Measurements from ENCODE around the gene COL11A1.
"Not testable (repeated sequence)": the region's sequence is repeated elsewhere in the genome, so short reads cannot be mapped to it uniquely, and the experiment has no call there.

Gene COL11A1

DNA sequence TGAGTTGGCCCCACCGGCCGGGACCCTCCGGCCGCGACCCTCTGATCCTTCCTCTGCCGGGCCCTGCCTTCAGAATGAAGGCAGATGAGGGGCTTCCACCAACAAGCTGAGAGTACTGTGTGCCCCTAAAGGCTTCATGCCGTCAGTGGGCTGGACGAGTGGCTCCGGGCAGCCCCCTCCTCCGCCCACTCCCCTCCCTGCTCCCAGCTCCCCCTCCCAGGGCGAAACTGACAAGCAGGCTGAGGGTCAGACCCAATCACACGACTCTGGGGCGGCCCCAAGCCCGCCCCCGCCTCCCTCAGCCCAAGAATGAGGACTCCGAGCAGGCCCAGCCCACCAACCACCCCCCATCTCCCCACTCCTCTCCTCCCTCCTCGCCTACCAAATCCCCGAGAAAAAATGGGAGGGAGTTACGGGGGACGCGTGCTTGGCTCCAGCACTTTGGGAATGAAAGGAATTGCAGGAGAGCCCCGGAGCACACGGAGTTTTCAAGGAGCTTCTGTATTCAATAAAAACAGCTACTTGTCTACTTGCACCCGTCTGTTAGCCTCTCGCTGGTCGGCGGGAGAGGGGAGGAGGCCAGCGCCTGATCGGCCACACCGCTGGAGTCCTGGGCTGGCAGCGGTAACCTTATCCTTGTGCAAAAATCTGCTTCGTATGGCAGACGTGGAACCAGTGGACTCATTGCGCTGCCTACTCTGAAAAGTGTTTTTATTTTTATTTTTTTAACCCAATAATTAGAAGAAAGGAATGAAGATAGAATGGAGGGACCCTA lies at the start of gene COL11A1:
COL11A1 (minus strand) TSS at position 147 of the 775 bp plus-strand sequence. CDS start 344 bp downstream, outside the sequence.
- DNase-seq (ENCODE audit: low read depth in 3 of 3, low spot score in 1 of 3) = no peak

DNA sequence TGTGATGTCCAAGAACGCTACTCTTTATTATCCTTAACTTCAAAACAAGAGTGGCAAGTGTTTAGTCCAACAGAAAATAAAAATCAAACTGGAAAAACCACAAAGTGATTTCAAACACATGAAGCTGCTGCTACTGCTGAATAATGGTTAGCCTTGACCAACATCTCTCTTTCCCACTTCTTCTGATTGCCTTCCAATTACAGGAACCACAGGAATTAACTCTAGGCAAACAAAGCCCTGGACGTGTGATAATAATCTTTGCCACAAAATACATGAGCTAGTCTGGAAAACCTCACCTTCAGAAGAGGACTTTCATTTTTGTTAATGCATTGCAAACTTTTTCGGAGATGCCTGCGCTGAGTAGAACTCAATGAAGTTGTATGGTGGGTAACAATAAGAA lies 48.6 kb upstream of the COL11A1 start:
- DNase-seq (ENCODE audit: low read depth in 3 of 3, low spot score in 1 of 3) = no peak

DNA sequence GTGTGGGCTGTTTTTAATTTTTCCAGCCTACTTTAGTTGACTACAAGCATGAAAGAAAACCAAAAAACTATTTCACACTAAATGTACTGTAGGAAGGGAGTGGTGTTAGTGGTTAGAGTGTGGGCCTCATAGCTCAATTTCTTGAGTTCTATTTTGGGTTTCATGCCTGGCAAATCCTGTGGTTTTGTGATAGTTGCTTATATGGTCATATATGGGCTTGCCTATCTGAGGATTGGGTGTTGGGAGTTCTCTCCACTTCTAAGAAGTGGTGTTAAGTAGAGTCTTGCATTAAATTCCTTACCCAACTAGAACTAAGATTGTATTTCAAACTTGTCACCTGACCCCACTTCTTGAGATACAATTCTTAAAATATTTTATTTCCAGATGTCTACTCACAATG lies 37.8 kb upstream of the COL11A1 start:
- no peak for DNase-seq (ENCODE audit: low read depth in 3 of 3, low spot score in 1 of 3)

DNA sequence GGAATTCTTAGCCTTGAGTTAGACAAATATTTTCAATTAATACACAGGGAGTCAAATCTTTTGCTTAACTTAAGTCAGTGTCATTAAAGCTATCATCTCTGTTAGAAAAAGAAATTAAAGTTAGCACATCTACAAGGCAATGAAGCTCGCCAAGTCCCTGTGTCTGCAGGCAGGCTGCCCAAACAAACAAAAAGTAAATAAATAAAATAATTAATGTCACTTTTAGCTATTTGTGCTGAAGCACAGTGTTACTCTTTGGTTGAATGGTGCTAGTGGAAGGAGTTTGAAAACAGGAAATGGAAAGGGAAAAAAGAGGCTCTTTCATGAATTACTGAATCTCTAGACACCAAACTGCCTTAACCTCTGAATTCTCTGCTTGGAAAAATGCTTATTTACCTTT lies 37.1 kb upstream of the COL11A1 start:
- DNase-seq (ENCODE audit: low read depth in 3 of 3, low spot score in 1 of 3) = no peak

DNA sequence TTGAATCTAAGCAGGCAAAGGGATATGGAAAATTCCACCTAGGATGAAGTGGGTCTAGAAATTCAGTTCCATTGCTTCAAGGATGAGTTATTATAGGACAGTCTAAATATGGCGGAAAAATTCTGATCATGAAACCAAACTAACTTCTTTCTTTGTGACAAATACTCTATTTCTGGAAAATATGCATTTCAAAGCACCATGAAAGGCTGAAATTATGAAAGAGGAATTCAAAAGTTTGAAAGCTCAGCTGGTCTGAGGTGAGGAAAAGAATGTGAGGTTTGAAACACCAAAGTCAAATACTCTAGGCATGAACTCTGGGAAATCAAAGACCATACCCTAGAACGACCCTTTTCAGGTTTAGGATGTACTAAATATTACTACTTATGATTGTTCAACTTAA lies 36.4 kb upstream of the COL11A1 start:
- DNase-seq (ENCODE audit: low read depth in 3 of 3, low spot score in 1 of 3) = no peak

DNA sequence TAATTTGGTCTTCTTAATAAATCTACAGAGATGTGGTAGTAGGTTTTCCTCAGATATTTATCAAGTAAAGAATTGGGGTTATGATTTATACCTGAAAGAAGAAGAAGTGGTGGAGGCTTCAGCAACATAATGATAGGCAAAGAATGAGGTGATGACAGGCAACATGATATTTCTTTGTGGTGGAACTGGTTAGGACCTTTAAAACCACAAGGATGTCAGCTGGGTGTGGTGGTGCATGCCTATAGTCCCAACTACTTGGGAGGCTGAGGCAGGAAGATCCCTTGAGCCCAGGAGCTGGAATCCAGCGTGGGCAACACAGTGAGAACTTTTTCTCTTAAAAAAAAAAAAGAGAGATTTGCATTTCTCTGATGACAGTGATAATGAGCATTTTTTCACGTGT lies 34.1 kb upstream of the COL11A1 start:
- no peak for DNase-seq (ENCODE audit: low read depth in 3 of 3, low spot score in 1 of 3)

DNA sequence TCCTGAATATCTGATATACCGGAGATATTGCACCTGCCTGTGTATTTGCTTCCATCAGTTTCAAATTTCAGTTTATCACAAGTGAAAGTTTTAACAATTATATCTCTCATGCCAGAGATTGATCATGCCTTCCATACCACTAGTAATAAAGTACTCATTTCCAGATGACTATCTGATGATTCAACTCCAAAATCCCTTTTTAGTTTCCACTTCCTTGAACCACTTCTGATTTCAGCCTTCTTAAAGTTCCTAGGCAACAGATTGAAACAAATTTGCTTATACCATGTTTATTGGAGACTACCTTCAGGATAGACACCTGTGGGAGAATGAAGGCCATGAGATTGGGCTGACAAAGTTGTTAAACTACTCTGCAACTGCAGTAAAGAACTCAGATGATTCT lies 21.5 kb upstream of the COL11A1 start:
- DNase-seq (ENCODE audit: low read depth in 3 of 3, low spot score in 1 of 3) = no peak

DNA sequence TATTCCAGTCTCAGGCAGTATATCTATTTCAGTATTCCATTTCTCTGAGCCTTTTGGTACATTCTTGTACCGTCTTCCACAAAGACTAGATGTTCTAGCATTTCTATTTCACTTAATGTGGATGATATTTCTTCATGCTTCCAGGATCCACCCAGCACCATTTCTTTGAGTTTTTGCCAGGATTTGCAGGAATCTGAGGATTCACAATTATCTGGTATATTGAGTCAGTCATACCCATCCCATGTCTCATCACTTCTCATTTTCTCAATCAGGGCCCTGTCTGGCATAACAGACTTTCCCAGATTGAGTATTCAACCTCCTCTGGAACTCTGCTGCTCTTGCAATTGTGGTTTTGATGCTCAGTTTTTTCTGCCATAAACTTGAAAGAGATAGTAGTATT lies 20.9 kb upstream of the COL11A1 start:
- no peak for DNase-seq (ENCODE audit: low read depth in 3 of 3, low spot score in 1 of 3)

DNA sequence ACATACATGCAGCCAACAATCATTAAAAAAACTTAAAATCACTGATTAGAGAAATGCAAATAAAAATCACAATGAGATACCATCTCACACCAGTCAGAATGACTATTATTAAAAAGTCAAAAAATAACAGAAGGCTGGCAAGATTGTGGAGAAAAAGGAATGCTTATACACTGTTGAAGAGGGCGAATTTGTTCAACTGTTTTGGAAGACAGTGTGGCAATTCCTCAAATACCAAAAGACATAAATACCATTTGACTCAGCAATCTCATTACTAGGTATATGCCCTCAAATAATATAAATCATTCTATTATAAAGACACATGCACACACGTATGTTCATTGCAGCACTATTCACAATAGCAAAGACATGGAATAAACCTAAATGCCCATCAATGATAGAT lies 19.9 kb upstream of the COL11A1 start:
- not testable (repeated sequence) for DNase-seq (ENCODE audit: low read depth in 3 of 3, low spot score in 1 of 3)

DNA sequence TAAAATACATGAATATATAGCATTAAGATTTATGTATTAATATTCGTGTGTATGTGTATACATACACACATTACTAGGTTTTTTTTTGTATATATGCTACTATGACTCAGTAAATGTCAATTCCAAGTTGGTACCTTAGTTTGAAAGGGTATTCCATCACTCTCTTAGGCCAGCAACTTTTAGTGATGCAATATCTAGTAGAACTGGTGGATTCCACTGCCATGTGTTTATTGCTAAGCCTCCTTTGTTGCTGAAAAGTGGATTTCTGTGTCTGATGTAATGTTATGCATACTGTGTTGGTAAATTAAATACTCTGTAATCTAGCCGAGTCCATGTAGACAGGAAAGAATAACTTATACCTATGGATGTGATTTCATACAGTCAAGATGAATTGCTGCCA lies 16.9 kb upstream of the COL11A1 start:
- no peak for DNase-seq (ENCODE audit: low read depth in 3 of 3, low spot score in 1 of 3)

DNA sequence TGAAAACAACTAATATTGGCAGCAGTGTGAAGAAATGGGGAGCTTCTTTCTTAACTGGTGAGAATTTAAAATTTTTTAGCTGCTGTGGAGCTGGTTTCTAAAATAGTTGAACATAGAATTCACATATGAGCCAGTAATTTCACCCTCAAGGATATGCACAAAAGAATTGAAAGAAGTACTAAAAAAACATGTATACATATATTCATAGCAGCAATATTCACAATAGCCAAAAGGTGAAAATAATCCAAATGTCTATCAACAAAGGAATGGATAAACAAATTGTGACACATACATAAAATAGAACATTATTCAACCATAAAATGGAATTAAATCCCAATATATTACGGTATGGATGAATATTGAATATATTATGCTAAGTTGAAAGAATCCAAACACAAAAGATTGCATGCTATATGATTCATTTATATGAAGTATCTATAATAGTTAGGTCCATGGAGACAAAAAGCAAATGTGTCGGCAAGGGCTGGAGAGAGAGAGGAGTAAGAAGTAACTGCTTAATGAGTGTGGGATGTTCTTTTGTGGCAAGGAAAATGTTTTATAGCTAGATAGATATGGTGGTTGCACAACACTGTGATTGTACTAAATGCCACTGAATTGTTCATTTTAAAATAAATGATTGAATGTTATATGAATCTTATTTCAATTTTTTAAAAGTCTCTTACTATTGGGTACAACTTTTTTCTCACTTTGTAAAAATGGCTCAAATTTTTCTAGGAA lies 14.8 kb upstream of the COL11A1 start:
- no peak for DNase-seq (ENCODE audit: low read depth in 3 of 3, low spot score in 1 of 3)

DNA sequence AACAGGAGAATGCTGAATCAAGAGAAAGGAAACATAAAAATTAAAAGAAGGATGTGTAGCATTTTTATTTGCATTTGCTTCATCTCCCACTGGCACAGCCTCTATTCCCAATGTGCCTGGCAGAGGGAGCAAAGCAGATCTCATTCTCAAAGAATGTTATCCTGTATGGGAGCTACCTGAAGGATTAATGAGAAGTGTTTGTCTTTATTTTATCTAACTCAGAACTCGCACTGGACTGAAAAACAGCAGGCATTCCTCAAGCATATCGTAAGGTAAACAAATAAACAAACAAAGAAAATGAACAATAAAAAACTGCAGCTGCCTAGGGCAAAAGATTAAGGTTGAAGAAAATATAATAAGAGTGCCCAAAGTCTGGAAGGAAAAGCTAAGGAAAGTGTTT lies 12.7 kb upstream of the COL11A1 start:
- no peak for DNase-seq (ENCODE audit: low read depth in 3 of 3, low spot score in 1 of 3)

DNA sequence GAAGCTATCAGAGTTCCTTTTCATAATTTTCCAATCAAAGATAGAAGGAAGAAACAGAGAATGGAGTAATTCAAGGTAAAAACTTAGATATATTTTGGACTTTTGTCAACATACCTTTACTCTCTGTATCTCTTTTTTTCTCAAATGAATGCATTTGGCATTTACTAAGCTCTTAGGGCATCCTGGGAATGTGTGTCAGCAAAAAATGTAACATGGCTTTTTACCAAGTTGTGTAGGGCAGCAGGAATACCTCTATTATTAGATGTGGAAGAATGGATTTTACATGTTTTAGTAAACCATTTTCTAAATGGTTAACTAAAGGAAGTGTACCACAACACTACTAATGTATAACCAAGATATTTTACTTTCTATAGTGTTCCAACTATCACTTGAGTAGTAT lies 4.2 kb upstream of the COL11A1 start:
- DNase-seq (ENCODE audit: low read depth in 3 of 3, low spot score in 1 of 3) = no peak

DNA sequence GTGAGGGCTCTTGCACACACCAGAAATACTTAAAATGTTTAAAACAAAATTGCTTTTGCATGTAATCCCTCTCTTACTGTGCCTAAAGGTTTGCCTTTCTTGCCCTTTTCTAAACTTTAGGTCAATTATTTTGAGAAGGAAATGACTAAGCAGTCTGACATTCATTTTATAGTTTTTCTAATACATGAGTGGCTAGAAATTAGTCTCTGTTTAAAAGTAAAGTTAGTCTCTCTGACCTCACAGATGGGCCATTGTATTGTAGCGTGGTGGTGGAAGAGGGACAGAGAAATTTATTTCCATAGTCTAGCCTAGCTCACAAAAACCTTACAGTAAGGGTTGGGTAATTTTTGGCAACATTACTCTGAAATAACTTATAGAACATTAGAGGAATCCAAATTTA lies 3.6 kb upstream of the COL11A1 start:
- no peak for DNase-seq (ENCODE audit: low read depth in 3 of 3, low spot score in 1 of 3)

DNA sequence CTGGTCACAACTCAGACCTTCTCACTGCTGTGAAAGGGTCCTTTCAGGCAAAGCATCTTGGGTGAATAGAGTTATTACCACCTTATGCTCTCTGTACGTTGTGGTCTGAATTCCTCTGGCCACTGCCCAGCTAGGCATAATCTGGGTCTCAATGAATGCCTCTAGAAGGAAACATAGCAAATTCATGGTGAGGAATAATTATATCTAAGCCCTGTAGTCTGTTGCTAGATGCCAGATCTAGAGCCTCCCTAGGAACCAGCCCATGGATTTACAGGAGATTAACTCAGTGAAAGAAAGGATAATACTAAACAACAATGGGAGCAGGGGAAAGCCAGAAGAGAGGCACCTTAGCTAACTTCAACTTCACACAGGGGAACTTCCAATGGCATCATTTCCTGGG lies 2.4 kb upstream of the COL11A1 start:
- no peak for DNase-seq (ENCODE audit: low read depth in 3 of 3, low spot score in 1 of 3)

DNA sequence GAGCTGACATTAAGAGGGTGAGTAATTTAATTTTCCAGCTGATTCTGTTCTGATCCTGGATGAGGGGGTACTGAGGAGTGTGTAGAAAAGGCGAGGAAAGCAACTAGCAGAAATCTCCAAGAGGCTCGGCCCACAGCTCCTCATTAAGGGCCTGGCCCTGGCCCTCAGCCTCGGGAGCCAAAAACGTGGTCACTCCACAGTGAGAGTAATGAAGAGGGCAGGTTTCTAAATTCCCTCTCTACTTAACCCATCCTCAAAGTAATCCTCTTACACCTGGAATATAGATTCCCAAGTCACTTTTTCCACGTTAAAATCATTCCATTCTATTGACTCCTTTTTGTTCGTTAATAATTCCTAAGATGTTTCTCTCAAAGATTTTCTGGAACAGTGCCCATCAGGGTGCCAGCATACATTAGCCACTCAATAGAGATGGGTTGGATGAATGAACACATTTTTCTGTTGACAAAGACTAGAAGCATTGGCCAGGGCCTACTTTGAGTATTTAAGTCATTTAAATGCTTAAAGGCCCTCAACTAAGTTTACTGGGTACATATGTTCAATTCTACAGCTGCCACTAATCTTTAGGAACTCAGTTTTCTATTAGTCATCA lies 1.1 kb upstream of the COL11A1 start:
- DNase-seq (ENCODE audit: low read depth in 3 of 3, low spot score in 1 of 3) = no peak

DNA sequence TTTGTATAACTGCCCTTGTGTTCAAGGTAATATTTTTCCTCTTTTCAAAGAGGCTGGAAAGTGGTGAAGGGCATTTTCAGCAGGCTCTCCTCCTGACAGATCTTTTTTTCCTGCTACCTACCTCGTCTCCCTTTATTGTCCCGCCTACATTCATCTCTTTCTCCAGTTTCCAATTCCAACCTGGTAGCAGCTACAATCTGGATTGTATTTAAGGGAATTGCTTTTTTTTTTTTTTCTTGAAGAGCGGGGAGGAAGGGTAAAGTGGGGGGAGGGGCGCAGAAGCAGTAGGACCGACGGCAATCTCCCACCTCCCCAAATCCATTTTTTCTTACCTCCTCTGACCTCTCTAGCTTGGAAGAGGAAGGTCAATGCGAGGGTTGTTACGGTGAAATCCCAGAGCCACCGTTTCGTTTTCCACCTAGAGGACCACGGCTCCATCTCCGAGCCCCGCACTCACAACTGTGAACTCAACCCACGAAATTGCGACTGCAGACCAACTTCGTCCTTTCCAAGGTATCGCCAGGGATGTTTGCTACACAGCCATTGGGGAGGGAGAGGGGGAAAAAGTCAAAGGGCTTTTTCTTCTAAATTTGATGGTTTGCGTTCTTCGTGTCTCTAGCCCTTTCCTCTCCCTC lies 464 bp downstream of the COL11A1 start:
- no peak for DNase-seq (ENCODE audit: low read depth in 3 of 3, low spot score in 1 of 3)

DNA sequence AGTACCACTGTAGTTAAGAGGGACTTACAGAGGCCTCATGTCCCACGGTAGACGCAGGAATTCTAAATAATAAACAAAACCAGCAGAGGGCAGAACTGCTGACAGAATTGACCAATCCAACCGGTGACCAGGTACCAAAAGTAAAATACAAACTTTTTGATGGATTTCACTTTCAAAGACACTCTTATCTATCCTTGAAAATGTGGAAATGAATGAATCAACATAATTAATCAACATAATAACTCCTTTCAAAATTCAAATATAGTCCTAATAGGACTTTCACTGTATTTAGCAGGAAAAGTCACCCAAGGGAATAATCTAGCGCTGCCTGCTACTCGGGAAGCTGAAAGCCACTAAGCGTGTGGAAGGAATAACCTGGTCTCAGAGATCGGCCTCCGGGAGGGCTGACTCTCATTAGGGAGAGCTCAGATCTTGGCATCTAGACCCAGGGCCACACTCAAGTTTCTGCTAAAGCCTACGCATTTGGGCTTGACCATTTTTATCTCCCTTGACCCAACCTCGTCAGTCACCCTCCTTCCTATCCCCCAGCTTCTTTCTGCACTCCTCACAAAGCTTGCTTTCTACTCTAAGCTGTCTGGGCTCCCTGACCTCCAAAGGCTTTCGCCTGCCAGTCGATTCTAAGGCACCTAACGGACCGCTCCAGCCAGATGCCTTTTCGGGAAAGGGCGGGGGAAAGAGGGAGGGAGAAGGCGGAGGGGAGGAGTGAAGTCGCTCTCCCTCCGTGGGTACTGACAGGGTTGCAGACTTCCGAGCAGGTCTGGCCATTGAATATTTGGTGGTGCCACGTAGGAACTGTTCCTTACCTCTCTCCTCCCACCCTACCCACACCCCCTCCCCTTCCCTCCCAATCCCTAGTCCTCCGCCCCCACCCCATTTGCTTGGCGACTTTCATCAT lies 1.6 kb downstream of the COL11A1 start:
- no peak for DNase-seq (ENCODE audit: low read depth in 3 of 3, low spot score in 1 of 3)

DNA sequence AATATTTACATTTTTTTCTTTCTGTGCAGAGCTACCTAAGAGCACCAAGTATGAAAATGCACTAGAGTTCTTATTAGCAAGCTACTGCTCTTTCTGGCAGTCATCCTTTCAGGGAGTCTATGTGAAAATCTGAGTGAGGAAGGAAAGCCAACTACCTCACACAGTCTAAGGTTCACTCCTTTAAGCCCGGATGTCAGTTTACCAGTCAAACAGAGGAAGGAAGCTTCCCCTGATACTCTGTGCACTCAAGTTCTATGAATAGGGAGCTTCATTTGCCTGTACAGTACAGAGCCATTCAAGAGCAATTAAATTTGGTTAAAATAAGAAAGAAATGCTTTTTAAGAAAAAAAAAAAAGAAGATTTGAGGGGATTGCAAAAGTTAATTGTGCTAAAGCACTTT lies 6.9 kb downstream of the COL11A1 start:
- DNase-seq (ENCODE audit: low read depth in 3 of 3, low spot score in 1 of 3) = no peak

DNA sequence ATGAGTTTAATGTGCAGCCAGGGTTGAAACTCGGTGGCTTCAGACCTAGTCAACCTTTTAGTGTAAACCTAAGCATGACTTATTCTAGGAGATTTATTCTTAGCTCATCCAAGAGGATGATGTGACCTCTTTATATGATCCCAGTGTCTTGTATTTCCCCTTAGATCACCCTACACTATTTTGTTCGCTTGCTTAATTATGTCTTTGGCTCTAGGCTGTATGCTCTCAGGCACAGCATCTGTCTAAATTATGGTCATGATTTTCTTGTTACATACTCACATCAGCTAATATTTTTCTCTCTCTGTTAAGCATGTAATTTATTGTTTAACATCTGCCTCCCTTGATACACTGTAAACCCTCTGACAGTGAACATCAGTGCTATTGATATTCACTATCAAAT lies 19.1 kb downstream of the COL11A1 start:
- no peak for DNase-seq (ENCODE audit: low read depth in 3 of 3, low spot score in 1 of 3)

DNA sequence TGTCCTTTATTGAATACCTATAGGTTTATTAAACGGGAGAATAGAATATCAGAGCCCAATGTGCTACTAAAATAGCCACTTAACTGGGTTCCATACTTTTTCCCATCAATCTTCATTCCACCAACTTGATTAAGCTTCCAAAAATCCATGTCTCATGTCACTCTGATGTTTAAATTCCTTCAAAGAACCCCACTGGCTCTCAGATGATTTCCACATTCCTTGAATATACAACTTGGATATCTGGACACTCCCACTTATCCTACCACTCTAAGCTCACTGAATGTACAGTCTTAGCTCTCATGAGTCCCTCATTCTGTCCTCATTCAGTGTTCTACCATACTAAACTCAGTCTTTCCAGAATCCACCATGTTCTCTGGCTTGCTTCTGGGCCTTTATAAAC lies 21.1 kb downstream of the COL11A1 start:
- no peak for DNase-seq (ENCODE audit: low read depth in 3 of 3, low spot score in 1 of 3)

Measured in stimulated activated CD4-positive, alpha-beta T cell treated with anti-CD3 and anti-CD28 coated beads, TNF-alpha, amount 100 ng/mL, for 1 hour (primary cell).